Mesodermal cell (in vitro differentiated cells): Measurements from ENCODE around the gene PTPRG.

Experiments
- H3K27ac ChIP-seq: 2 replicates; pipeline ENCODE4 v1.7.0; 2013; ENCODE audit warnings: mild to moderate bottlenecking, low read depth, low read length, moderate library complexity; ENCODE audit not compliant: severe bottlenecking
- H3K36me3 ChIP-seq: 2 replicates; pipeline ENCODE4 v1.7.1; 2013; ENCODE audit warnings: mild to moderate bottlenecking, low read length, moderate library complexity; ENCODE audit not compliant: control insufficient read depth, insufficient read depth
- H3K4me1 ChIP-seq: one replicate; pipeline ENCODE4 v1.7.1; 2013; ENCODE audit warnings: mild to moderate bottlenecking, low read length; ENCODE audit not compliant: insufficient read depth, control insufficient read depth, poor library complexity, severe bottlenecking
- H3K4me3 ChIP-seq: 2 replicates; pipeline ENCODE4 v1.7.0; 2013; ENCODE audit warnings: low read length, control low read depth, mild to moderate bottlenecking; ENCODE audit not compliant: insufficient read depth, poor library complexity, severe bottlenecking; ENCODE audit errors: extremely low read depth
- H3K9me3 ChIP-seq: 2 replicates; pipeline ENCODE4 v1.7.1; 2013; ENCODE audit warnings: mild to moderate bottlenecking, low read length, moderate library complexity; ENCODE audit not compliant: control insufficient read depth
- WGBS, 2 experiments: methylation state at CpG; one replicate each; pipeline ENCODE4 v1.1.5; 2013; ENCODE audit warnings: missing lambda C conversion rate in 2 of 2; ENCODE audit not compliant: insufficient coverage in 2 of 2; 5-methylcytosine and 5-hydroxymethylcytosine counted together

The PTPRG gene

DNA sequence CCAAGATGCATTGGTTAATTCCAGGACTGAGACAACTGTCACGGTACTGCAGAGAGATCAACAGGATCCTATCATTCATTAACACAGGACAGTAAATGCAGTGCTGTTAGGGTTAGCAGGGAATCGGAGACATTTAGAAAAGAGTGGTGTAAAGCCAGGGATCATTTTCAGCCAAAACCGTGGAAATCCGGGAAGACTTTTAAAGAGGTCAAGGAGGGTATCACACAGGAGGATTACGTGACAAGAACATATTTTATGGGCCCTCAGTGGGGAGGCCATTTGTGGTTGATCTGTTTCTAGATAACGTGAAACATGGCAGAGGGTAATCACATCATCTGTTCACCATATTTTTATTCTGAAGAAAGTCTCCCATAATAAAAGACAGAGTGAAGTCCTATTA lies 216.1 kb downstream of the PTPRG start:
- Histone ChIP-seq H3K36me3 (no peaks in the 10 kb centered on the region), H3K9me3 (no peaks in the 10 kb centered on the region), H3K4me3 (no peak overlapping the region), H3K4me1 (peaks cover 5% of the 10 kb centered on the region), H3K27ac (no peak overlapping the region)
- WGBS, 2 experiments: 94 to 97% methylated on average over 3 to 5 of the region's 6 CpGs

DNA sequence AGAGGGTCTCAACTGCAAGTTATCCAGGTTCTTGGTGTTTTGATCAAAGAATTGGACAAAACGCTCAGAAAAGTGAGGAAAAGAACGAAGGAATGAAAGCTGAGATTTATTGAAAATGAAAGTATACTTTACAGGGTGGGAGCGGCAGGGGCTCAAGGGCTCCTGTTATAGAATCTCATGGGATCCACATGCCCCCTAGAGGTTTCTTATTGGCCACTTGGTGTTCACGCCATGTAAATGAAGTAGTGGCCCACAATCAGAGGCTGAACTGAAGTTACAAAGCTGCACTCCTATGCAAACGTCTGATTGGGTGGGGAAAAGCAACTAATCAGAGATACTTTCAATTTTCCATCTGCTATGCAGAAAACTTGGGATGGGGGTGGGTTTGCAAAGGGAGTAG lies 216.7 kb downstream of the PTPRG start:
- Histone ChIP-seq H3K9me3 (no peaks in the 10 kb centered on the region), H3K4me3 (no peak overlapping the region), H3K36me3 (no peaks in the 10 kb centered on the region), H3K27ac (no peak overlapping the region), H3K4me1 (peaks cover 5% of the 10 kb centered on the region)
- WGBS, 2 experiments: 77 to 88% methylated on average over 3 to 5 of the region's 5 CpGs

DNA sequence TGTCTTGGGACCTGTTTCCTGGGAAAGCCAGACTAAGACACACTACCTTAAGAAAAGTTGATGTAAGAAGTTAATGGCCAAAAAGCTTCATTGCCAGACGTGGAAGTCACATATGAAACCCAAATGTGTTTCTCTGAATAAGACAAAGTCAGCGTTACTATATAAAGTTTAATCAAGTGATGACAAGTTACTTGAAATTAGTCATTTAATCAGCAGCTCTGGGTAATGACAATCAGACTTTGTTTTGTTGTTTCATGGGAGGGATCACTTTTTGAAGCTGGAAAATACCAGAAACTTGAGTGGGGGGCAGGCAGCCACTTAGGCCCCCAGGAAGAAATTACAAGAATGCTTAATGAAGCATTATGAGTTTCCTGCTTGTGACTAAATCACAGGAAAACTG lies 218.6 kb downstream of the PTPRG start:
- WGBS, 2 experiments: 60 to 94% methylated on average over 1 to 2 of the region's 2 CpGs

DNA sequence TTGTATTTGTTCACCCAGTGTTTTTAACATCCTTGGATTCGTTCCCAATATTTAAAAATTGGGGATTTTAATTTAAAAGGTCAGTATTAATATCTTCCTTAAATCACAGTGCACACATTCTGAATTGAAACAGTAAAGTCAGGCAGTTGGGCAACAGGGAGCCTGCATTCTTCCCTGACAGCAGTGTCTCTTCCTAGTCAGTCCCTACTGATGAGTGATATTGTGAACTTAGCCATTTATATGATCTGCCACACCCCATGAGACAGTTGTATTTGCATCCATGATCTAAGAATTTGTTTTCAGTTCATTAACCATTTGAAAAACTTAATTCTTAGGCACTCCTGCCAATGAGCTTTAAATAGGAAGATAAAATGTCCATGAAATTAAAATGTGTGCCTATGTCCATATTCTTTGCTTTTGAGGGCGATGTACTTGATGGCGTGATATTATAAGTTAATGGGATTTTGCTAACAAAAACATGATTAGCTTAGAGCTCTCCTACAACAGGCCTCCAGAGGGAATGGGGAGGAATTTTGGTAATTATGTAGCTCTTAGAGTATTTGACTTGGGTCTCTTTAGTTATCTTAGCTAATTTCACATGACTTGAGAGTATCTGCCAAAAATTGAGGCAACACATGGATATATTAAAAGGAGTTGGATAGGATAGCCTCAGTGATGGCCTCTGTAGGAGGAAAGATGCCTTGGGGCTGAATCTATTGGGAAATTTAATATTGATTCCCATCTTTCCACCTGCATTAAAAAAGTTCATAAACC lies 219.3 kb downstream of the PTPRG start:
- H3K27ac ChIP-seq: no peak overlapping the region
- 88 to 100% methylated on average over 2 of the region's 3 CpGs for WGBS, 2 experiments
- no peak overlapping the region for H3K4me3 ChIP-seq
- H3K4me1 ChIP-seq: peaks cover 10% of the 10 kb centered on the region
- H3K36me3 ChIP-seq: no peaks in the 10 kb centered on the region
- H3K9me3 ChIP-seq: no peaks in the 10 kb centered on the region

More for the DNA sequence above, 218.6 kb downstream of the PTPRG start:
- Histone ChIP-seq H3K4me1 (peaks cover 10% of the 10 kb centered on the region), H3K36me3 (no peaks in the 10 kb centered on the region), H3K27ac (no peak overlapping the region), H3K4me3 (no peak overlapping the region), H3K9me3 (no peaks in the 10 kb centered on the region)

DNA sequence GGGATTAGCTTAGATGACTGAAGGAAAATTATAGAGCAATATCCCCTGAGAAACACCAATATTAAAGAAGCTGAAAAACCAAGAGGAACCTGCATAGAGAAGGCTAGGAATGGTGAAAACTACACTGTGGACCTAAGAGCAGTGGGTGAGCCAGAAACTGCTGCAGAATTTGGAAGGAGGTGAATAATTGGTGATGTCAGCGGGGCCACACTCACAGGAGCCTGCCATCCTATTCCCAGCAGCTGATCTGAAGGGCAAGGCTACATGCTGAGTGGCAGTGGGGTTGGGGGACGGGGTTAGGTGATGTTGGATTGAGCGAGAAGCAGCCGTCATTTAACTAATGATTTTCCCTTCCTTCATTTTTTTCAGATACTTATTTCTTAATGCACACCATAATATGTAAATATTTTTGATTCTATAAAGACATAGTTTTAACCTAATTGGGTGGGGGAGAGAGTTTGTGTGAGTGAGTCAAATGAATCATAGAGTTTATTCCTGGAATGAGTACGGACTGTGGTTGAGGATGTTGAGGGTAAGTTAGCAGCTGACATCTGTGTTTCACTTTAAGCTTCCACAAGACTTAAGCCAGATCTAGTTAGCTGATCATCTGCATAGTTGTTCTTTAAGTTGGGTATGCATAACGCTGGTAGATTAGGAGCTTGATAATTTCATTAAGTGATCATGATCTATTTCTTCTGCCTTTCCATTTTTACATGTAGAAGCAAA lies 222.8 kb downstream of the PTPRG start:
- Histone ChIP-seq H3K4me3 (no peak overlapping the region), H3K4me1 (peaks cover 10% of the 10 kb centered on the region), H3K36me3 (no peaks in the 10 kb centered on the region), H3K27ac (no peak overlapping the region), H3K9me3 (no peaks in the 10 kb centered on the region)
- WGBS, 2 experiments: 83 to 88% methylated on average over 1 to 2 of the region's 6 CpGs

DNA sequence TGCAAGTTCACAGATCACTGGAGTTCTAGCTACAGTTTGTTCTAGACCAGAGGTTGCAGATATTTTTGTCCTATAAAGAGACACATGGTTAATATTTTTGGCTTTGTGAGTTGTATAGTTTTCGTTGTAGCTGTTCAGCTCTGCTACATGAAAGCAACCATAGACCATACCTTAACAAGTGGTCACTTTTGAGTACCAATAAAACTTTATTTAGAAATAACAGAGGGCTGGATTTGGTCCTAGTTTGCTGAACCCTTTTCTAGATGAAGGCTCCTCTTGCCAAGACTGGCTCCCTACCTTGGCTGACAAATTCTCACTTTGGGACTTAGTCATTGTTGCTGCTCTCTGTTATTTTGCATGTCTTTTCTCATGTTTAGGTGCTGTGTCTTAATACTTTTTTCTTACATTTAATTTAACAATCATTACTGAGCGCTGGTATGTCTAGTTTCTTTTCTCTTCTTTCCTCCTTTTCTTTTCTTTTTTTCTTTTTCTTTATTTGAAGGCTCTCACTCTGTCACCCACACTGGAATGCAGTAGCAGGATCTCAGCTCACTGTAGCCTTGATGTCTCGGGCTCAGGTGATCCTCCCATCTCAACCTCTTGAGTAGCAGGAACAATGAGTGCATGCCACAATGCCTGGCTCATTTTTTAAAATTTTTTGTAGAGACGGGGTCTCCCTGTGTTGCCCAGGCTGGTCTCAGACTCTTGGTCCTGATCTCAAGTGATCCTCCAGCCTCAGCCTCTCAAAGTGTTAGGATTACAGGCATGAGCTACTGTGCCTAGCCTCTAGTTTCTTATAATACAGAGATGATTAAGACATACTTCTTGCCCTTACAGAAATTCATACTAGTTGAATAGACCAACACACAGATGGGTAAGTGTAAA lies 227.5 kb downstream of the PTPRG start:
- Histone ChIP-seq H3K4me1 (peaks cover 1% of the 10 kb centered on the region), H3K4me3 (no peak overlapping the region), H3K36me3 (no peaks in the 10 kb centered on the region), H3K27ac (no peak overlapping the region), H3K9me3 (no peaks in the 10 kb centered on the region)
- 92 to 97% methylated on average over 2 to 3 of the region's 4 CpGs for WGBS, 2 experiments

DNA sequence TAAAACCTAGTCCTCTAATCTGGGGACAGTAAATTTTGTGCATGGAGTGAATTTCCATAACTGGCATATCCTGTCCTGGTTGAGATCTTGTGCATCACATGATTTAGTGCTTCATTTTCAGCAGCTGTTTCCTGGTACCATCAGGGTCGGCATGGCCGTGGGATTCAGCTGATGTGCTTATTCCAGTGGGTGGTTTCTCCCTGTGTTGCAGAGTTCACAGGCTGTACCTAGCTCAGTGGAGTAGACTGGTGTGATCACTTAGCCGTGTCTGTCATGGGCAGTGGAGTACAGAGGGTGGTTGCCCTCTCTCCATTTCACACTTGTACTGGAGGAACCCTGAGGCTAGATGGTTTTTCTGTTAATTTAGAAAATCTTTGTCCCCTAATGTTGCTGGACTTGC lies 228.5 kb downstream of the PTPRG start:
- Histone ChIP-seq H3K9me3 (no peaks in the 10 kb centered on the region), H3K36me3 (no peaks in the 10 kb centered on the region), H3K27ac (no peak overlapping the region), H3K4me1 (no peaks in the 10 kb centered on the region), H3K4me3 (no peak overlapping the region)
- WGBS, 2 experiments: 100% methylated on average over 1 of the region's 3 CpGs; no CpG with 5 or more reads in 1 of the 2 experiments

DNA sequence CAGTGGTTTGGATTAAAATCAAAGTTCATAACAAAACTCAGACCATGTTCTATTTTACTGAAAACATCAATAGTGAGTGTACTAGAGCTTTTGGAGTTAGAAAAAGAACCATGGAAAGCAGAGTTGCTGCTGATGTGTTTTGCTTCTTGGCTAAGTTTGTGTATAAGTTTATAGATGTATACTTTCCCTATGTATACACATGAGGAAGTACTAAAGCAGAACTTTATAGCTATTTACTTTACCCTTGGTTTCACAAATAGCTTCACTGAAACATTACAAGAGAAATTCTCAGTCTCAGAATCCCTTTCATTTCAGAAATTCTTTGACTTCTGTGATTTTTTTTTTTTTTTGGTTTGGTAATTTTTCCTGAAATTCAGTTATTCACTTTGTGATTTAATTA lies 229.0 kb downstream of the PTPRG start:
- H3K36me3 ChIP-seq: no peaks in the 10 kb centered on the region
- H3K27ac ChIP-seq: no peak overlapping the region
- no peaks in the 10 kb centered on the region for H3K4me1 ChIP-seq
- no peaks in the 10 kb centered on the region for H3K9me3 ChIP-seq
- H3K4me3 ChIP-seq: no peak overlapping the region

DNA sequence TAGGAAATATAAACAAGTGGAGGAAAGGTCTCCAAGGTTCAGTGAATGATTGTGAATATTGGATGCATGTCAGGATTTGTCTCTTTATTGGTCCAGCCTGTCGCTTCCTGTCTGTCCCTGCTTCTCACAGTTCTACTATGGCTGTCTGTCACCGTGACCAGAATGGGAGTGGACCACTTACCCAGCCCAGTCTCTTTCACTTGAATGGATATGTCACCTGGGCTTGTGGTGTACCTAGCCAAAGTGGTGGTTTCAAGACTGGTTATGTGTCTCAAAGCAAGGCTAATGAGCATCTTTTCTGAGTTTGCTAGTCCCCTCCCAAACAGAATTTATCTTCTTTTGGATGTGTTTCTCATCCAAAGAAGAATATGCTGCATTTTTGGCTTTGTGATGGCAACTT lies 231.7 kb downstream of the PTPRG start:
- 100% methylated on average over 2 of the region's 2 CpGs; no CpG with 5 or more reads in 1 of the 2 experiments for WGBS, 2 experiments
- Histone ChIP-seq H3K36me3 (no peaks in the 10 kb centered on the region), H3K9me3 (no peaks in the 10 kb centered on the region), H3K4me3 (no peak overlapping the region), H3K4me1 (peaks cover 7% of the 10 kb centered on the region), H3K27ac (no peak overlapping the region)

DNA sequence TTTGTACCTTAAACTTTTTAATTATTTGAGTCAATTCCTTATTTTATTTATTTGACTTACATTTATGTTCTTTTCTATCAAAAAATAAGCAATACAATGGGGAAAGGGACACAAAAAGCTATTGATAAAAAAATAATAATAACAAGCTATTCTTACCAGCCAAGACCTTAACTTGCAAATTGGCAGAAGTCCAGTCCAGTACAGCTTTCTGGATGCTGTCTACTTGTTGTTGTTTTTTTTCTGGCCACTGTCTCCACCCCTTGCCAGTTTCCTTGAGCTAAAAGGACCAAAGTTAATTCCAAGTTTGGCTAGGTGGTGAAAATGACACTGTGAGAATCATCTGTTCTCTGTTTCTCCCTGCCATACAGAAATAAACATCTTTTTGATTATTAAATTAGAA lies 232.2 kb downstream of the PTPRG start:
- no peaks in the 10 kb centered on the region for H3K9me3 ChIP-seq
- no peaks in the 10 kb centered on the region for H3K36me3 ChIP-seq
- H3K4me1 ChIP-seq: peaks cover 7% of the 10 kb centered on the region
- no peak overlapping the region for H3K27ac ChIP-seq
- no peak overlapping the region for H3K4me3 ChIP-seq
